Measurements from ENCODE around the gene PNO1. TPM values are rescaled to one million over a fixed set of nuclear protein-coding genes. Genes with fewer than 3 reads are reported as not detected.
"Not testable (repeated sequence)": the region's sequence is repeated elsewhere in the genome, so short reads cannot be mapped to it uniquely, and the experiment has no call there.

The PNO1 gene
- total RNA-seq, 1 experiment from 2014 or later: 46.0 TPM

GRCh38 chr2:68115965-68116364 lies 41.7 kb upstream of the PNO1 start:
- no peak for DNase-seq (ENCODE audit: low spot score)
- CTCF ChIA-PET: no interaction called here
- Histone ChIP-seq H3K4me1 (ENCODE audit: insufficient read depth, low read length, poor library complexity, severe bottlenecking) (no peaks in the 10 kb centered on the region), H3K4me3 (ENCODE audit: low read depth, low read length, poor library complexity, severe bottlenecking) (no peak overlapping the region), H3K36me3 (ENCODE audit: insufficient read depth, low read length, poor library complexity, severe bottlenecking) (no peaks in the 10 kb centered on the region), H3K9me3 (ENCODE audit: low read depth, low read length, poor library complexity, severe bottlenecking) (no peaks in the 10 kb centered on the region), H3K27me3 (replicated peaks; ENCODE audit: insufficient read depth, low read depth, low read length, poor library complexity) (no peaks in the 10 kb centered on the region), H3K27ac (ENCODE audit: low read depth, low read length, poor library complexity, severe bottlenecking) (no peak overlapping the region)
- POLR2A ChIA-PET (ENCODE audit: low non-redundant PET): no interaction called here
- no peak for TF ChIP-seq EZH2 (IDR thresholded peaks at IDR 0.05; ENCODE audit: borderline replicate concordance, low read depth, low read length, poor library complexity, severe bottlenecking)
- TF ChIP-seq, protein P1, sequence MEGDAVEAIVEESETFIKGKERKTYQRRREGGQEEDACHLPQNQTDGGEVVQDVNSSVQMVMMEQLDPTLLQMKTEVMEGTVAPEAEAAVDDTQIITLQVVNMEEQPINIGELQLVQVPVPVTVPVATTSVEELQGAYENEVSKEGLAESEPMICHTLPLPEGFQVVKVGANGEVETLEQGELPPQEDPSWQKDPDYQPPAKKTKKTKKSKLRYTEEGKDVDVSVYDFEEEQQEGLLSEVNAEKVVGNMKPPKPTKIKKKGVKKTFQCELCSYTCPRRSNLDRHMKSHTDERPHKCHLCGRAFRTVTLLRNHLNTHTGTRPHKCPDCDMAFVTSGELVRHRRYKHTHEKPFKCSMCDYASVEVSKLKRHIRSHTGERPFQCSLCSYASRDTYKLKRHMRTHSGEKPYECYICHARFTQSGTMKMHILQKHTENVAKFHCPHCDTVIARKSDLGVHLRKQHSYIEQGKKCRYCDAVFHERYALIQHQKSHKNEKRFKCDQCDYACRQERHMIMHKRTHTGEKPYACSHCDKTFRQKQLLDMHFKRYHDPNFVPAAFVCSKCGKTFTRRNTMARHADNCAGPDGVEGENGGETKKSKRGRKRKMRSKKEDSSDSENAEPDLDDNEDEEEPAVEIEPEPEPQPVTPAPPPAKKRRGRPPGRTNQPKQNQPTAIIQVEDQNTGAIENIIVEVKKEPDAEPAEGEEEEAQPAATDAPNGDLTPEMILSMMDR (conservative IDR thresholded peaks at IDR 0.05; ENCODE audit: low read depth, low read length): no peak
- intact Hi-C loops (cut with micrococcal nuclease; ENCODE audit: unreplicated experiment): no loop called here
- no TSS peak for BruUV-seq (replicated peaks)

DNA sequence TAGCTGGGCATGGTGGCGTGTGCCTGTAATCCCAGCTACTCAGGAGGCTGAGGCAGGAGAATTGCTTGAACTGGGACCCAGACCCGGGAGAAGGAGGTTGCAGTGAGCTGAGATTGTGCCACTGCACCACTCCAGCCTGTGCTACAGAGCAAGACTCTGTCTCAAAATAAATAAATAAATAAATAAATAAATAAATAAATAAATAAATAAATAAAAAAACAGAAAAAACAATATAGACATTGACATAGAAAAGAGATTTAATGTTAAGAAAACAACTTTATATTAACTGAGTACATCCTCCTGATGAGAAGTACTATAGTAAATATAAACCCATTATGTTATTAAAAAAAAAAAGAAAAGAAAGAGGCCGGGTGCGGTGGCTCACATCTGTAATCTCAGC lies 39.8 kb upstream of the PNO1 start:
- H3K36me3 ChIP-seq (ENCODE audit: insufficient read depth, low read length, poor library complexity, severe bottlenecking); CTCF ChIA-PET; H3K27ac ChIP-seq (ENCODE audit: low read depth, low read length, poor library complexity, severe bottlenecking); H3K4me3 ChIP-seq (ENCODE audit: low read depth, low read length, poor library complexity, severe bottlenecking); H3K9me3 ChIP-seq (ENCODE audit: low read depth, low read length, poor library complexity, severe bottlenecking); POLR2A ChIA-PET (ENCODE audit: low non-redundant PET); intact Hi-C loops (cut with micrococcal nuclease; ENCODE audit: unreplicated experiment); BruUV-seq (replicated peaks); H3K4me1 ChIP-seq (ENCODE audit: insufficient read depth, low read length, poor library complexity, severe bottlenecking); DNase-seq (ENCODE audit: low spot score); H3K27me3 ChIP-seq (replicated peaks; ENCODE audit: insufficient read depth, low read depth, low read length, poor library complexity): not testable (repeated sequence)

- no peaks in the 10 kb centered on the region for H3K27me3 ChIP-seq (replicated peaks; ENCODE audit: insufficient read depth, low read depth, low read length, poor library complexity)
- TF ChIP-seq, protein P1 (conservative IDR thresholded peaks at IDR 0.05; ENCODE audit: low read depth, low read length): no peak
- no peak for TF ChIP-seq EZH2 (IDR thresholded peaks at IDR 0.05; ENCODE audit: borderline replicate concordance, low read depth, low read length, poor library complexity, severe bottlenecking)
- no TSS peak for BruUV-seq (replicated peaks)
- H3K27ac ChIP-seq (ENCODE audit: low read depth, low read length, poor library complexity, severe bottlenecking): no peak overlapping the region
- ChIA-PET POLR2A (ENCODE audit: low non-redundant PET) (no interaction called here), CTCF (interaction anchor here (0.6 kb wide), 1 partner anchor 52 kb away, joined by 3 read pairs; no protein-coding TSS in a partner anchor)
- no peaks in the 10 kb centered on the region for H3K36me3 ChIP-seq (ENCODE audit: insufficient read depth, low read length, poor library complexity, severe bottlenecking)
- intact Hi-C loops (cut with micrococcal nuclease; ENCODE audit: unreplicated experiment): no loop called here
- no peak for DNase-seq (ENCODE audit: low spot score)
- H3K4me1 ChIP-seq (ENCODE audit: insufficient read depth, low read length, poor library complexity, severe bottlenecking): no peaks in the 10 kb centered on the region
- H3K9me3 ChIP-seq (ENCODE audit: low read depth, low read length, poor library complexity, severe bottlenecking): no peaks in the 10 kb centered on the region
- H3K4me3 ChIP-seq (ENCODE audit: low read depth, low read length, poor library complexity, severe bottlenecking): no peak overlapping the region
Measured at GRCh38 chr2:68118816-68119215, 38.9 kb upstream of the PNO1 start.

- CTCF ChIA-PET: interaction anchor here (0.6 kb wide), 1 partner anchor 11 kb away, joined by 13 read pairs; no protein-coding TSS in a partner anchor
- POLR2A ChIA-PET (ENCODE audit: low non-redundant PET): no interaction called here
- H3K36me3 ChIP-seq (ENCODE audit: insufficient read depth, low read length, poor library complexity, severe bottlenecking): no peaks in the 10 kb centered on the region
- H3K9me3 ChIP-seq (ENCODE audit: low read depth, low read length, poor library complexity, severe bottlenecking): no peaks in the 10 kb centered on the region
- intact Hi-C loops (cut with micrococcal nuclease; ENCODE audit: unreplicated experiment): no loop called here
- no peaks in the 10 kb centered on the region for H3K4me1 ChIP-seq (ENCODE audit: insufficient read depth, low read length, poor library complexity, severe bottlenecking)
- BruUV-seq (replicated peaks): no TSS peak
- no peak overlapping the region for H3K4me3 ChIP-seq (ENCODE audit: low read depth, low read length, poor library complexity, severe bottlenecking)
- no peak for DNase-seq (ENCODE audit: low spot score)
- H3K27ac ChIP-seq (ENCODE audit: low read depth, low read length, poor library complexity, severe bottlenecking): no peak overlapping the region
- TF ChIP-seq, protein P1 (conservative IDR thresholded peaks at IDR 0.05; ENCODE audit: low read depth, low read length): no peak
- no peak for TF ChIP-seq EZH2 (IDR thresholded peaks at IDR 0.05; ENCODE audit: borderline replicate concordance, low read depth, low read length, poor library complexity, severe bottlenecking)
- H3K27me3 ChIP-seq (replicated peaks; ENCODE audit: insufficient read depth, low read depth, low read length, poor library complexity): no peaks in the 10 kb centered on the region
Measured at GRCh38 chr2:68119504-68119903, 38.2 kb upstream of the PNO1 start.

All from A673 (cell line).